KOPT-K1 (cell line): ENCODE data around the gene MUCL3.
A peak's percentile ranks its signal among the peaks of the same experiment; 100 is the strongest.
"Not testable (repeated sequence)": the region's sequence is repeated elsewhere in the genome, so short reads cannot be mapped to it uniquely, and the experiment has no call there.

Experiments used
- H3K27ac ChIP-seq: fragments of 200-600 bp; sonication (generic); 2 replicates; pipeline ENCODE4 v1.5.1; 2016; ENCODE audit warnings: antibody characterized with exemption, mild to moderate bottlenecking, low read depth, low read length; ENCODE audit not compliant: poor library complexity, severe bottlenecking
- H3K36me3 ChIP-seq: fragments of 200-600 bp; sonication (generic); 2 replicates; pipeline ENCODE4 v1.5.1; 2017; ENCODE audit warnings: antibody characterized with exemption, mild to moderate bottlenecking, low read length, moderate library complexity; ENCODE audit not compliant: insufficient read depth
- H3K9me3 ChIP-seq: fragments of 200-600 bp; sonication (generic); 2 replicates; pipeline ENCODE4 v1.5.1; 2017; ENCODE audit warnings: antibody characterized with exemption, low read length, mild to moderate bottlenecking; ENCODE audit not compliant: insufficient read depth, poor library complexity, severe bottlenecking

Gene MUCL3

GRCh38 chr6:30902196-30902595, 38.6 kb upstream of the MUCL3 start:
- H3K36me3 ChIP-seq, H3K9me3 ChIP-seq, H3K27ac ChIP-seq: not testable (repeated sequence)

- no peaks in the 10 kb centered on the region for H3K36me3 ChIP-seq
- H3K27ac ChIP-seq = no peak overlapping the region
- H3K9me3 ChIP-seq = no peaks in the 10 kb centered on the region
These were observed 38.1 kb upstream of the MUCL3 start for GRCh38 chr6:30902709-30903108.

- no peaks in the 10 kb centered on the region for H3K36me3 ChIP-seq
- H3K27ac ChIP-seq = no peak overlapping the region
- no peaks in the 10 kb centered on the region for H3K9me3 ChIP-seq
These were observed 37.5 kb upstream of the MUCL3 start for GRCh38 chr6:30903236-30903635.

GRCh38 chr6:30907290-30907757, 33.4 kb upstream of the MUCL3 start:
- Histone ChIP-seq H3K27ac (peak overlapping the region; percentile 23), H3K36me3 (peaks cover 29% of the 10 kb centered on the region)
- H3K9me3 ChIP-seq = not testable (repeated sequence)

- H3K9me3 ChIP-seq = no peaks in the 10 kb centered on the region
- peak within 1 kb of the TSS; percentile 74 for H3K27ac ChIP-seq
- H3K36me3 ChIP-seq = peaks cover 33% of the 10 kb centered on the region
These were observed 32.8 kb upstream of the MUCL3 start, which contains the start of gene GTF2H4 for GRCh38 chr6:30907758-30908591. Gene GTF2H4 (plus strand): TSS chr6:30908207.

GRCh38 chr6:30908700-30909099, 32.1 kb upstream of the MUCL3 start:
- Histone ChIP-seq H3K9me3 (no peaks in the 10 kb centered on the region), H3K27ac (peak overlapping the region; percentile 74), H3K36me3 (peaks cover 41% of the 10 kb centered on the region)

GRCh38 chr6:30910473-30910872, 30.3 kb upstream of the MUCL3 start:
- not testable (repeated sequence) for H3K9me3 ChIP-seq, H3K27ac ChIP-seq
- peaks cover 42% of the 10 kb centered on the region for H3K36me3 ChIP-seq

GRCh38 chr6:30912746-30913520, 27.8 kb upstream of the MUCL3 start:
- H3K36me3 ChIP-seq = peaks cover 64% of the 10 kb centered on the region
- H3K27ac ChIP-seq = no peak overlapping the region
- no peaks in the 10 kb centered on the region for H3K9me3 ChIP-seq

GRCh38 chr6:30913721-30914075, 27.1 kb upstream of the MUCL3 start:
- no peaks in the 10 kb centered on the region for H3K9me3 ChIP-seq
- H3K27ac ChIP-seq = peak overlapping the region; percentile 82
- H3K36me3 ChIP-seq = peaks cover 72% of the 10 kb centered on the region

GRCh38 chr6:30914076-30914853, 26.5 kb upstream of the MUCL3 start, which contains the start of gene VARS2:
Gene VARS2 (plus strand): TSS chr6:30914238. CDS start chr6:30914837, 599 bp downstream.
- Histone ChIP-seq H3K36me3 (peaks cover 76% of the 10 kb centered on the region), H3K9me3 (no peaks in the 10 kb centered on the region), H3K27ac (peak within 1 kb of the TSS; percentile 82)

- peaks cover 78% of the 10 kb centered on the region for H3K36me3 ChIP-seq
- H3K27ac ChIP-seq = peak overlapping the region; percentile 82
- H3K9me3 ChIP-seq = no peaks in the 10 kb centered on the region
These were observed 25.8 kb upstream of the MUCL3 start for GRCh38 chr6:30914854-30915590.

- H3K27ac ChIP-seq = peak overlapping the region; percentile 82
- H3K36me3 ChIP-seq = peaks cover 78% of the 10 kb centered on the region
- H3K9me3 ChIP-seq = no peaks in the 10 kb centered on the region
These were observed 25.2 kb upstream of the MUCL3 start for GRCh38 chr6:30915591-30915946.

GRCh38 chr6:30917041-30917440, 23.7 kb upstream of the MUCL3 start:
- H3K9me3 ChIP-seq = no peaks in the 10 kb centered on the region
- peaks cover 78% of the 10 kb centered on the region for H3K36me3 ChIP-seq
- H3K27ac ChIP-seq = no peak overlapping the region

GRCh38 chr6:30917487-30917886, 23.3 kb upstream of the MUCL3 start:
- Histone ChIP-seq H3K27ac (no peak overlapping the region), H3K36me3 (peaks cover 78% of the 10 kb centered on the region), H3K9me3 (no peaks in the 10 kb centered on the region)
